Measurements from ENCODE around the gene SERGEF. TPM values are rescaled to one million over a fixed set of nuclear protein-coding genes. Genes with fewer than 3 reads are reported as not detected.

The SERGEF gene
- polyA plus RNA-seq, 1 of the 3 experiments (the other 2 are of a cell fraction) = 23.1 TPM

DNA sequence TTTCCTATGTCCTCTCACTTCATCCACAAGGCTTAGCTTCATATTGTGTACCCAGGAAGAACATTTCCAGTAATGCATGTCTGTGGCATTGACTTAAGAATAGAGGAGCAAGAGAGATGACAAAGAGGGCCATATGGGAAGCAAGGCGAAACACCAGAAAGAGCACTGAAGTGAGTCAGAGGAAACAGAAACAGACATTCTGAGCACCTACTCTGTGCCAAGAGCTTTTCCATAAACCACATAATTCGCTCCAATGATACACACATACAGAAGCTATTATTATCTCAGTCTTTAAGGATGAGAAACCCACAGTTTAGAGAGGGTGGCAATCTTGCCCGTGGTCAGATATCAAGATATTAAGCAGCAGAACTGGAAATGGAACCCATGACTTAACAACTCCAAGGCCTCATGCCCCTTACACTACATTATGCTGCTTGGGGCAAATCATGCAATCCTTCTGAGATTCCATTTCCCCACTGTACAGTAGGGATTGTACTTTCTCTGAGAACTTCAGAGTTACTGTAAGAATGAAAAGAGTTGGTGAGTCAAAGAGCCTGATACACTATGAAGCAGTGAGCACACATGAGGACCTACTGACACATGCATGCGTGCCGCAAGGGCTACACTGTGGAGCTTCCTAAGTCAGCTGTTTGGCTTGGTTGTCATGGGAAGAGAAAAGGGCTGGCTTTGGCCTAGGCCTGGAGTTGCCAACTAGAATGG, 151.7 kb downstream of the SERGEF start (continued):
- no peak for TF ChIP-seq CTCF (IDR thresholded peaks at IDR 0.05)
- TF ChIP-seq, protein P1, sequence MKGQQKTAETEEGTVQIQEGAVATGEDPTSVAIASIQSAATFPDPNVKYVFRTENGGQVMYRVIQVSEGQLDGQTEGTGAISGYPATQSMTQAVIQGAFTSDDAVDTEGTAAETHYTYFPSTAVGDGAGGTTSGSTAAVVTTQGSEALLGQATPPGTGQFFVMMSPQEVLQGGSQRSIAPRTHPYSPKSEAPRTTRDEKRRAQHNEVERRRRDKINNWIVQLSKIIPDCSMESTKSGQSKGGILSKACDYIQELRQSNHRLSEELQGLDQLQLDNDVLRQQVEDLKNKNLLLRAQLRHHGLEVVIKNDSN (IDR thresholded peaks at IDR 0.05; ENCODE audit: borderline replicate concordance, low read depth) = no peak
- TF ChIP-seq FOSL2 (IDR thresholded peaks at IDR 0.05; ENCODE audit: borderline replicate concordance, low read depth) = no peak

- no peaks in the 10 kb centered on the region for H3K79me2 ChIP-seq (ENCODE audit: insufficient read depth)
- DNase-seq = no peak
These were observed 153.3 kb downstream of the SERGEF start for GRCh38 chr11:17859552-17859951.

More at GRCh38 chr11:17859552-17859951, 153.3 kb downstream of the SERGEF start:
- H3K27me3 ChIP-seq (ENCODE audit: insufficient read depth) = no peaks in the 10 kb centered on the region
- no peak overlapping the region for H3K9ac ChIP-seq
- WGBS (ENCODE audit: low lambda C conversion rate) = 91% methylated on average over 2 of the region's 2 CpGs
- no peaks in the 10 kb centered on the region; the same call in 1 of the 2 replicates for H3K9me3 ChIP-seq
- no peaks in the 10 kb centered on the region for H3F3A ChIP-seq (replicated peaks; ENCODE audit: insufficient read depth)
- ChIA-PET CTCF (interaction anchor here (1.2 kb wide), 1 partner anchor 10 kb away, joined by 4 read pairs; no protein-coding TSS in a partner anchor), POLR2A (no interaction called here)
- H3K4me3 ChIP-seq (ENCODE audit: low read depth in 2 of 2, low read length in 1 of 2) = no peak overlapping the region
- H3K4me1 ChIP-seq (ENCODE audit: control insufficient read depth in 1 of 2, insufficient read depth in 2 of 2, low read depth in 1 of 2, low read length in 1 of 2) = no peaks in the 10 kb centered on the region; a peak in 1 of 4 replicates
- no peak overlapping the region for H2AFZ ChIP-seq (ENCODE audit: low read depth)
- no peak overlapping the region for H3K27ac ChIP-seq (ENCODE audit: low read depth in 2 of 2, low read length in 1 of 2)
- H3K9me2 ChIP-seq = no peaks in the 10 kb centered on the region
- H3K36me3 ChIP-seq (replicated peaks in 1 of 2; ENCODE audit: control insufficient read depth in 1 of 2, insufficient read depth in 2 of 2, low read length in 1 of 2) = no peaks in the 10 kb centered on the region
- no peaks in the 10 kb centered on the region for H4K20me1 ChIP-seq (ENCODE audit: insufficient read depth)
- no peak overlapping the region for H3K4me2 ChIP-seq
- TF ChIP-seq, protein P2, sequence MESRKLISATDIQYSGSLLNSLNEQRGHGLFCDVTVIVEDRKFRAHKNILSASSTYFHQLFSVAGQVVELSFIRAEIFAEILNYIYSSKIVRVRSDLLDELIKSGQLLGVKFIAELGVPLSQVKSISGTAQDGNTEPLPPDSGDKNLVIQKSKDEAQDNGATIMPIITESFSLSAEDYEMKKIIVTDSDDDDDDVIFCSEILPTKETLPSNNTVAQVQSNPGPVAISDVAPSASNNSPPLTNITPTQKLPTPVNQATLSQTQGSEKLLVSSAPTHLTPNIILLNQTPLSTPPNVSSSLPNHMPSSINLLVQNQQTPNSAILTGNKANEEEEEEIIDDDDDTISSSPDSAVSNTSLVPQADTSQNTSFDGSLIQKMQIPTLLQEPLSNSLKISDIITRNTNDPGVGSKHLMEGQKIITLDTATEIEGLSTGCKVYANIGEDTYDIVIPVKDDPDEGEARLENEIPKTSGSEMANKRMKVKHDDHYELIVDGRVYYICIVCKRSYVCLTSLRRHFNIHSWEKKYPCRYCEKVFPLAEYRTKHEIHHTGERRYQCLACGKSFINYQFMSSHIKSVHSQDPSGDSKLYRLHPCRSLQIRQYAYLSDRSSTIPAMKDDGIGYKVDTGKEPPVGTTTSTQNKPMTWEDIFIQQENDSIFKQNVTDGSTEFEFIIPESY (IDR thresholded peaks at IDR 0.05; ENCODE audit: borderline replicate concordance, low read depth) = no peak
- TF ChIP-seq TAF1 (IDR thresholded peaks at IDR 0.05; ENCODE audit: borderline replicate concordance, low read depth, low read length) (no peak), REST (IDR thresholded peaks at IDR 0.05; ENCODE audit: low read depth, low read length) (no peak), RXRA (IDR thresholded peaks at IDR 0.05; ENCODE audit: borderline replicate concordance, low read depth) (no peak), FOXM1 (IDR thresholded peaks at IDR 0.05; ENCODE audit: low read depth) (no peak), TEAD4 (IDR thresholded peaks at IDR 0.05; ENCODE audit: borderline replicate concordance, insufficient read depth) (no peak), NRF1 (IDR thresholded peaks at IDR 0.05; ENCODE audit: low read depth, low read length) (no peak), POLR2AphosphoS5 (IDR thresholded peaks at IDR 0.05; ENCODE audit: low read depth, low read length) (no peak), NFIC (IDR thresholded peaks at IDR 0.05; ENCODE audit: borderline replicate concordance) (no peak), JUND (IDR thresholded peaks at IDR 0.05) (no peak), PBX3 (IDR thresholded peaks at IDR 0.05) (no peak)
- TF ChIP-seq, protein P1 (IDR thresholded peaks at IDR 0.05; ENCODE audit: borderline replicate concordance, low read depth) = no peak
- TF ChIP-seq, protein P3, sequence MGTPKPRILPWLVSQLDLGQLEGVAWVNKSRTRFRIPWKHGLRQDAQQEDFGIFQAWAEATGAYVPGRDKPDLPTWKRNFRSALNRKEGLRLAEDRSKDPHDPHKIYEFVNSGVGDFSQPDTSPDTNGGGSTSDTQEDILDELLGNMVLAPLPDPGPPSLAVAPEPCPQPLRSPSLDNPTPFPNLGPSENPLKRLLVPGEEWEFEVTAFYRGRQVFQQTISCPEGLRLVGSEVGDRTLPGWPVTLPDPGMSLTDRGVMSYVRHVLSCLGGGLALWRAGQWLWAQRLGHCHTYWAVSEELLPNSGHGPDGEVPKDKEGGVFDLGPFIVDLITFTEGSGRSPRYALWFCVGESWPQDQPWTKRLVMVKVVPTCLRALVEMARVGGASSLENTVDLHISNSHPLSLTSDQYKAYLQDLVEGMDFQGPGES (IDR thresholded peaks at IDR 0.05; ENCODE audit: low read depth, low read length) = no peak

Measured in SK-N-SH (cell line).